ENCODE data around the gene CYP2C19. TPM values are rescaled to one million over a fixed set of nuclear protein-coding genes. Genes with fewer than 3 reads are reported as not detected.

The CYP2C19 gene
- total RNA-seq, 1 experiment from 2014 or later: not detected

DNA sequence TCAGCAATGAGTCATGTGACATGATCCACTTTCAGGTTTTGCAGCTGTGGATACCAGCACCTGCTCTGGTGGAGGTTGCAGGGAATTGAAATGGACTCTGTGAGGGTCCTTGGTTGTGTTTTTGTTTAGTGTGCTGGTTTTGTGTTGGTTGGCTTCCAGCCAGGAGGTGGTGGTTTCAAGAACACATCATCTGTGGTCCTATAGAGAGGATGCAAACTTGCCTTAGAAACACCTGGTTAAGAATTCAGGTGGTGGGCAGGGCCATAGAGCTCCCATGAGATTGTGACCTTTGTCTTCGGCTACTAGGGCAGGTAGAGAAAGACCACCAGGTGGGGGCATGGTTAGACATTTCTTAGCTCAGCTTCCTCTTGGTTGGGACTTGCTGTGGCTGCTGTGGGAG lies 116.7 kb downstream of the CYP2C19 start:
- Mint-ChIP-seq H3K36me3 (no peaks in the 10 kb centered on the region), H3K27ac (no peak overlapping the region), H3K4me1 (peaks cover 9% of the 10 kb centered on the region), H3K9me3 (peaks cover 10% of the 10 kb centered on the region), H3K4me3 (no peak overlapping the region), H3K27me3 (ENCODE audit: low read depth) (no peaks in the 10 kb centered on the region)
- ATAC-seq (no peak), DNase-seq (ENCODE audit: low spot score) (no peak)
- ChIA-PET POLR2A (no interaction called here), CTCF (interaction anchor here (1.1 kb wide), 1 partner anchor 11 kb away, joined by 5 read pairs; no protein-coding TSS in a partner anchor)
- TF ChIP-seq NFYB (CRISPR knock-in tag; conservative IDR thresholded peaks at IDR 0.05; ENCODE audit: low read depth): no peak
- TF ChIP-seq, protein P1, sequence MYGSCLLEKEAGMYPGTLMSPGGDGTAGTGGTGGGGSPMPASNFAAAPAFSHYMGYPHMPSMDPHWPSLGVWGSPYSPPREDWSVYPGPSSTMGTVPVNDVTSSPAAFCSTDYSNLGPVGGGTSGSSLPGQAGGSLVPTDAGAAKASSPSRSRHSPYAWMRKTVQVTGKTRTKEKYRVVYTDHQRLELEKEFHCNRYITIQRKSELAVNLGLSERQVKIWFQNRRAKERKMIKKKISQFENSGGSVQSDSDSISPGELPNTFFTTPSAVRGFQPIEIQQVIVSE (CRISPR knock-in tag; IDR thresholded peaks at IDR 0.05; ENCODE audit: borderline replicate concordance): no peak
- no peak for TF ChIP-seq OVOL2 (CRISPR knock-in tag; IDR thresholded peaks at IDR 0.05; ENCODE audit: borderline replicate concordance)
- TF ChIP-seq, protein P2, sequence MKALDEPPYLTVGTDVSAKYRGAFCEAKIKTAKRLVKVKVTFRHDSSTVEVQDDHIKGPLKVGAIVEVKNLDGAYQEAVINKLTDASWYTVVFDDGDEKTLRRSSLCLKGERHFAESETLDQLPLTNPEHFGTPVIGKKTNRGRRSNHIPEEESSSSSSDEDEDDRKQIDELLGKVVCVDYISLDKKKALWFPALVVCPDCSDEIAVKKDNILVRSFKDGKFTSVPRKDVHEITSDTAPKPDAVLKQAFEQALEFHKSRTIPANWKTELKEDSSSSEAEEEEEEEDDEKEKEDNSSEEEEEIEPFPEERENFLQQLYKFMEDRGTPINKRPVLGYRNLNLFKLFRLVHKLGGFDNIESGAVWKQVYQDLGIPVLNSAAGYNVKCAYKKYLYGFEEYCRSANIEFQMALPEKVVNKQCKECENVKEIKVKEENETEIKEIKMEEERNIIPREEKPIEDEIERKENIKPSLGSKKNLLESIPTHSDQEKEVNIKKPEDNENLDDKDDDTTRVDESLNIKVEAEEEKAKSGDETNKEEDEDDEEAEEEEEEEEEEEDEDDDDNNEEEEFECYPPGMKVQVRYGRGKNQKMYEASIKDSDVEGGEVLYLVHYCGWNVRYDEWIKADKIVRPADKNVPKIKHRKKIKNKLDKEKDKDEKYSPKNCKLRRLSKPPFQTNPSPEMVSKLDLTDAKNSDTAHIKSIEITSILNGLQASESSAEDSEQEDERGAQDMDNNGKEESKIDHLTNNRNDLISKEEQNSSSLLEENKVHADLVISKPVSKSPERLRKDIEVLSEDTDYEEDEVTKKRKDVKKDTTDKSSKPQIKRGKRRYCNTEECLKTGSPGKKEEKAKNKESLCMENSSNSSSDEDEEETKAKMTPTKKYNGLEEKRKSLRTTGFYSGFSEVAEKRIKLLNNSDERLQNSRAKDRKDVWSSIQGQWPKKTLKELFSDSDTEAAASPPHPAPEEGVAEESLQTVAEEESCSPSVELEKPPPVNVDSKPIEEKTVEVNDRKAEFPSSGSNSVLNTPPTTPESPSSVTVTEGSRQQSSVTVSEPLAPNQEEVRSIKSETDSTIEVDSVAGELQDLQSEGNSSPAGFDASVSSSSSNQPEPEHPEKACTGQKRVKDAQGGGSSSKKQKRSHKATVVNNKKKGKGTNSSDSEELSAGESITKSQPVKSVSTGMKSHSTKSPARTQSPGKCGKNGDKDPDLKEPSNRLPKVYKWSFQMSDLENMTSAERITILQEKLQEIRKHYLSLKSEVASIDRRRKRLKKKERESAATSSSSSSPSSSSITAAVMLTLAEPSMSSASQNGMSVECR (CRISPR knock-in tag; IDR thresholded peaks at IDR 0.05; ENCODE audit: borderline replicate concordance): no peak
- no peak for TF ChIP-seq HMGA2 (CRISPR knock-in tag; IDR thresholded peaks at IDR 0.05)
- TF ChIP-seq, protein P3, sequence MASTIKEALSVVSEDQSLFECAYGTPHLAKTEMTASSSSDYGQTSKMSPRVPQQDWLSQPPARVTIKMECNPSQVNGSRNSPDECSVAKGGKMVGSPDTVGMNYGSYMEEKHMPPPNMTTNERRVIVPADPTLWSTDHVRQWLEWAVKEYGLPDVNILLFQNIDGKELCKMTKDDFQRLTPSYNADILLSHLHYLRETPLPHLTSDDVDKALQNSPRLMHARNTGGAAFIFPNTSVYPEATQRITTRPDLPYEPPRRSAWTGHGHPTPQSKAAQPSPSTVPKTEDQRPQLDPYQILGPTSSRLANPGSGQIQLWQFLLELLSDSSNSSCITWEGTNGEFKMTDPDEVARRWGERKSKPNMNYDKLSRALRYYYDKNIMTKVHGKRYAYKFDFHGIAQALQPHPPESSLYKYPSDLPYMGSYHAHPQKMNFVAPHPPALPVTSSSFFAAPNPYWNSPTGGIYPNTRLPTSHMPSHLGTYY (CRISPR knock-in tag; IDR thresholded peaks at IDR 0.05): no peak
- TF ChIP-seq, protein P4, sequence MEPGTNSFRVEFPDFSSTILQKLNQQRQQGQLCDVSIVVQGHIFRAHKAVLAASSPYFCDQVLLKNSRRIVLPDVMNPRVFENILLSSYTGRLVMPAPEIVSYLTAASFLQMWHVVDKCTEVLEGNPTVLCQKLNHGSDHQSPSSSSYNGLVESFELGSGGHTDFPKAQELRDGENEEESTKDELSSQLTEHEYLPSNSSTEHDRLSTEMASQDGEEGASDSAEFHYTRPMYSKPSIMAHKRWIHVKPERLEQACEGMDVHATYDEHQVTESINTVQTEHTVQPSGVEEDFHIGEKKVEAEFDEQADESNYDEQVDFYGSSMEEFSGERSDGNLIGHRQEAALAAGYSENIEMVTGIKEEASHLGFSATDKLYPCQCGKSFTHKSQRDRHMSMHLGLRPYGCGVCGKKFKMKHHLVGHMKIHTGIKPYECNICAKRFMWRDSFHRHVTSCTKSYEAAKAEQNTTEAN (CRISPR knock-in tag; IDR thresholded peaks at IDR 0.05): no peak
- TF ChIP-seq STAT6 (CRISPR knock-in tag; conservative IDR thresholded peaks at IDR 0.05; ENCODE audit: low read depth): no peak
- TF ChIP-seq ZNF263 (CRISPR knock-in tag; IDR thresholded peaks at IDR 0.05; ENCODE audit: low read depth): no peak
- no peak for TF ChIP-seq NFE2L1 (CRISPR knock-in tag; IDR thresholded peaks at IDR 0.05)
- TF ChIP-seq RELA (CRISPR knock-in tag; IDR thresholded peaks at IDR 0.05; ENCODE audit: borderline replicate concordance): no peak
- no peak for TF ChIP-seq ZNF219 (CRISPR knock-in tag; IDR thresholded peaks at IDR 0.05; ENCODE audit: borderline replicate concordance)
- TF ChIP-seq, protein P5, sequence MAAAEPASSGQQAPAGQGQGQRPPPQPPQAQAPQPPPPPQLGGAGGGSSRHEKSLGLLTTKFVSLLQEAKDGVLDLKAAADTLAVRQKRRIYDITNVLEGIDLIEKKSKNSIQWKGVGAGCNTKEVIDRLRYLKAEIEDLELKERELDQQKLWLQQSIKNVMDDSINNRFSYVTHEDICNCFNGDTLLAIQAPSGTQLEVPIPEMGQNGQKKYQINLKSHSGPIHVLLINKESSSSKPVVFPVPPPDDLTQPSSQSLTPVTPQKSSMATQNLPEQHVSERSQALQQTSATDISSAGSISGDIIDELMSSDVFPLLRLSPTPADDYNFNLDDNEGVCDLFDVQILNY (CRISPR knock-in tag; IDR thresholded peaks at IDR 0.05): no peak
- no peak for TF ChIP-seq ZSCAN18 (CRISPR knock-in tag; IDR thresholded peaks at IDR 0.05)
- no peak for TF ChIP-seq ZNF121 (CRISPR knock-in tag; IDR thresholded peaks at IDR 0.05)
- no peak for TF ChIP-seq ESRRA (CRISPR knock-in tag; IDR thresholded peaks at IDR 0.05; ENCODE audit: borderline replicate concordance)
- TF ChIP-seq ZMAT4 (CRISPR knock-in tag; IDR thresholded peaks at IDR 0.05): no peak
- TF ChIP-seq MXD4 (CRISPR knock-in tag; IDR thresholded peaks at IDR 0.05; ENCODE audit: borderline replicate concordance): no peak
- TF ChIP-seq, protein P6, sequence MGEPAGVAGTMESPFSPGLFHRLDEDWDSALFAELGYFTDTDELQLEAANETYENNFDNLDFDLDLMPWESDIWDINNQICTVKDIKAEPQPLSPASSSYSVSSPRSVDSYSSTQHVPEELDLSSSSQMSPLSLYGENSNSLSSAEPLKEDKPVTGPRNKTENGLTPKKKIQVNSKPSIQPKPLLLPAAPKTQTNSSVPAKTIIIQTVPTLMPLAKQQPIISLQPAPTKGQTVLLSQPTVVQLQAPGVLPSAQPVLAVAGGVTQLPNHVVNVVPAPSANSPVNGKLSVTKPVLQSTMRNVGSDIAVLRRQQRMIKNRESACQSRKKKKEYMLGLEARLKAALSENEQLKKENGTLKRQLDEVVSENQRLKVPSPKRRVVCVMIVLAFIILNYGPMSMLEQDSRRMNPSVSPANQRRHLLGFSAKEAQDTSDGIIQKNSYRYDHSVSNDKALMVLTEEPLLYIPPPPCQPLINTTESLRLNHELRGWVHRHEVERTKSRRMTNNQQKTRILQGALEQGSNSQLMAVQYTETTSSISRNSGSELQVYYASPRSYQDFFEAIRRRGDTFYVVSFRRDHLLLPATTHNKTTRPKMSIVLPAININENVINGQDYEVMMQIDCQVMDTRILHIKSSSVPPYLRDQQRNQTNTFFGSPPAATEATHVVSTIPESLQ (CRISPR knock-in tag; IDR thresholded peaks at IDR 0.05): no peak
- no peak for TF ChIP-seq MLX (CRISPR knock-in tag; IDR thresholded peaks at IDR 0.05)
